ENCODE data around the gene IL26.

The IL26 gene

GRCh38 chr12:68225576-68226476 is at the start of gene IL26:
TSS of gene IL26 (minus strand) at chr12:68225810. CDS start at chr12:68225756, 54 bp downstream.
- no peak for TF ChIP-seq CTCF (IDR thresholded peaks at IDR 0.05; ENCODE audit: low read depth, low read length)
- DNase-seq (ENCODE audit: extremely low read depth, low read depth): no peak

- TF ChIP-seq CTCF (IDR thresholded peaks at IDR 0.05; ENCODE audit: low read depth, low read length): no peak
- no peak for DNase-seq (ENCODE audit: extremely low read depth, low read depth)
These were observed 47.1 kb upstream of the IL26 start for GRCh38 chr12:68272732-68273131.

- DNase-seq (ENCODE audit: extremely low read depth, low read depth): no peak
- no peak for TF ChIP-seq CTCF (IDR thresholded peaks at IDR 0.05; ENCODE audit: low read depth, low read length)
These were observed 45.7 kb upstream of the IL26 start for GRCh38 chr12:68271346-68271745.

- DNase-seq (ENCODE audit: extremely low read depth, low read depth): no peak
These were observed 44.7 kb upstream of the IL26 start for GRCh38 chr12:68270358-68270757.

GRCh38 chr12:68269779-68270178 is 44.2 kb upstream of the IL26 start:
- TF ChIP-seq CTCF (IDR thresholded peaks at IDR 0.05; ENCODE audit: low read depth, low read length): no peak
- no peak for DNase-seq (ENCODE audit: extremely low read depth, low read depth)

More at GRCh38 chr12:68270358-68270757, 44.7 kb upstream of the IL26 start:
- TF ChIP-seq CTCF (IDR thresholded peaks at IDR 0.05; ENCODE audit: low read depth, low read length): no peak

- no peak for TF ChIP-seq CTCF (IDR thresholded peaks at IDR 0.05; ENCODE audit: low read depth, low read length)
- no peak for DNase-seq (ENCODE audit: extremely low read depth, low read depth)
These were observed 43.4 kb upstream of the IL26 start for GRCh38 chr12:68268967-68269366.

- no peak for TF ChIP-seq CTCF (IDR thresholded peaks at IDR 0.05; ENCODE audit: low read depth, low read length)
- peak; percentile 55 for DNase-seq (ENCODE audit: extremely low read depth, low read depth)
These were observed 42.3 kb upstream of the IL26 start for GRCh38 chr12:68267892-68268396.

All from AG09319 (cell line).